ENCODE data around the gene OVCA2.

The OVCA2 gene

GRCh38 chr17:1997289-1997926, 44.4 kb upstream of the OVCA2 start:
- no peak; the same call in 1 of the 2 replicates for TF ChIP-seq ZFX (IDR thresholded peaks at IDR 0.05)
- TF ChIP-seq CTCF (conservative IDR thresholded peaks at IDR 0.05), result no peak
- H3K27ac ChIP-seq, result peak overlapping the region; percentile 82

- no peak for TF ChIP-seq CTCF (conservative IDR thresholded peaks at IDR 0.05)
- 0 out of 2 replicates have a peak, but pooled peaks have one; percentile 34 for TF ChIP-seq ZFX (IDR thresholded peaks at IDR 0.05)
- peak overlapping the region; percentile 82 for H3K27ac ChIP-seq
Measured at GRCh38 chr17:1997927-1998742, 43.7 kb upstream of the OVCA2 start.

GRCh38 chr17:1999557-2000251, 42.1 kb upstream of the OVCA2 start:
- no peak for TF ChIP-seq CTCF (conservative IDR thresholded peaks at IDR 0.05)
- peak; percentile 84; the same call in 1 of the 2 replicates for TF ChIP-seq ZFX (IDR thresholded peaks at IDR 0.05)
- H3K27ac ChIP-seq, result peak overlapping the region; percentile 82

GRCh38 chr17:2002767-2003329, 39.0 kb upstream of the OVCA2 start:
- TF ChIP-seq CTCF (conservative IDR thresholded peaks at IDR 0.05) (no peak), ZFX (IDR thresholded peaks at IDR 0.05) (no peak)
- no peak overlapping the region for H3K27ac ChIP-seq

- no peak overlapping the region for H3K27ac ChIP-seq
- no peak for TF ChIP-seq ZFX (IDR thresholded peaks at IDR 0.05)
- no peak for TF ChIP-seq CTCF (conservative IDR thresholded peaks at IDR 0.05)
Measured at GRCh38 chr17:2003525-2003924, 38.3 kb upstream of the OVCA2 start.

GRCh38 chr17:2004435-2004952, 37.3 kb upstream of the OVCA2 start:
- TF ChIP-seq CTCF (conservative IDR thresholded peaks at IDR 0.05), result no peak
- TF ChIP-seq ZFX (IDR thresholded peaks at IDR 0.05), result no peak
- no peak overlapping the region for H3K27ac ChIP-seq

Data from C4-2B (cell line).